ENCODE measurements around the gene MYT1. TPM values are rescaled to one million over a fixed set of nuclear protein-coding genes. Genes with fewer than 3 reads are reported as not detected.

The MYT1 gene
- total RNA-seq, 2 donors from 2014 or later, result 0.27 to 0.74 TPM

- no peaks in the 10 kb centered on the region for H3K27me3 ChIP-seq (replicated peaks; ENCODE audit: insufficient read depth)
- H3K4me1 ChIP-seq (replicated peaks), result no peaks in the 10 kb centered on the region
- no peak overlapping the region for H3K27ac ChIP-seq
- 85% methylated on average over 13 of the region's 13 CpGs for WGBS
- no peaks in the 10 kb centered on the region for H3K36me3 ChIP-seq
- H3K9me3 ChIP-seq, result no peaks in the 10 kb centered on the region
- no peak overlapping the region for H3K4me3 ChIP-seq
- DNase-seq (ENCODE audit: low spot score), result no peak
- intact Hi-C loops (cut with DNase I), result no loop called here
- TF ChIP-seq POLR2A (IDR thresholded peaks at IDR 0.05) (no peak), POLR2AphosphoS5 (IDR thresholded peaks at IDR 0.05) (no peak)
- TF ChIP-seq, protein P1, sequence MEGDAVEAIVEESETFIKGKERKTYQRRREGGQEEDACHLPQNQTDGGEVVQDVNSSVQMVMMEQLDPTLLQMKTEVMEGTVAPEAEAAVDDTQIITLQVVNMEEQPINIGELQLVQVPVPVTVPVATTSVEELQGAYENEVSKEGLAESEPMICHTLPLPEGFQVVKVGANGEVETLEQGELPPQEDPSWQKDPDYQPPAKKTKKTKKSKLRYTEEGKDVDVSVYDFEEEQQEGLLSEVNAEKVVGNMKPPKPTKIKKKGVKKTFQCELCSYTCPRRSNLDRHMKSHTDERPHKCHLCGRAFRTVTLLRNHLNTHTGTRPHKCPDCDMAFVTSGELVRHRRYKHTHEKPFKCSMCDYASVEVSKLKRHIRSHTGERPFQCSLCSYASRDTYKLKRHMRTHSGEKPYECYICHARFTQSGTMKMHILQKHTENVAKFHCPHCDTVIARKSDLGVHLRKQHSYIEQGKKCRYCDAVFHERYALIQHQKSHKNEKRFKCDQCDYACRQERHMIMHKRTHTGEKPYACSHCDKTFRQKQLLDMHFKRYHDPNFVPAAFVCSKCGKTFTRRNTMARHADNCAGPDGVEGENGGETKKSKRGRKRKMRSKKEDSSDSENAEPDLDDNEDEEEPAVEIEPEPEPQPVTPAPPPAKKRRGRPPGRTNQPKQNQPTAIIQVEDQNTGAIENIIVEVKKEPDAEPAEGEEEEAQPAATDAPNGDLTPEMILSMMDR (IDR thresholded peaks at IDR 0.05), result no peak
These were observed 24.0 kb upstream of the MYT1 start for GRCh38 chr20:64140061-64140931.

- Histone ChIP-seq H3K4me1 (replicated peaks) (no peaks in the 10 kb centered on the region), H3K27me3 (replicated peaks; ENCODE audit: insufficient read depth) (no peaks in the 10 kb centered on the region), H3K27ac (no peak overlapping the region), H3K4me3 (no peak overlapping the region), H3K9me3 (no peaks in the 10 kb centered on the region), H3K36me3 (no peaks in the 10 kb centered on the region)
- intact Hi-C loops (cut with DNase I), result no loop called here
- WGBS, result 76% methylated on average over 10 of the region's 10 CpGs
- no peak for DNase-seq (ENCODE audit: low spot score)
- TF ChIP-seq, protein P1 (IDR thresholded peaks at IDR 0.05), result no peak
- TF ChIP-seq POLR2A (IDR thresholded peaks at IDR 0.05), result no peak
- TF ChIP-seq POLR2AphosphoS5 (IDR thresholded peaks at IDR 0.05), result no peak
These were observed 23.3 kb upstream of the MYT1 start for GRCh38 chr20:64140956-64141355.

- TF ChIP-seq POLR2AphosphoS5 (IDR thresholded peaks at IDR 0.05), result no peak
- no peak for TF ChIP-seq POLR2A (IDR thresholded peaks at IDR 0.05)
- TF ChIP-seq, protein P1 (IDR thresholded peaks at IDR 0.05), result no peak
- intact Hi-C loops (cut with DNase I), result no loop called here
- Histone ChIP-seq H3K4me3 (no peak overlapping the region), H3K9me3 (no peaks in the 10 kb centered on the region), H3K4me1 (replicated peaks) (no peaks in the 10 kb centered on the region), H3K36me3 (no peaks in the 10 kb centered on the region), H3K27ac (no peak overlapping the region), H3K27me3 (replicated peaks; ENCODE audit: insufficient read depth) (no peaks in the 10 kb centered on the region)
- WGBS, result 13% methylated on average over 9 of the region's 9 CpGs
- DNase-seq (ENCODE audit: low spot score), result no peak
These were observed 21.7 kb upstream of the MYT1 start for GRCh38 chr20:64142590-64142989.

DNA sequence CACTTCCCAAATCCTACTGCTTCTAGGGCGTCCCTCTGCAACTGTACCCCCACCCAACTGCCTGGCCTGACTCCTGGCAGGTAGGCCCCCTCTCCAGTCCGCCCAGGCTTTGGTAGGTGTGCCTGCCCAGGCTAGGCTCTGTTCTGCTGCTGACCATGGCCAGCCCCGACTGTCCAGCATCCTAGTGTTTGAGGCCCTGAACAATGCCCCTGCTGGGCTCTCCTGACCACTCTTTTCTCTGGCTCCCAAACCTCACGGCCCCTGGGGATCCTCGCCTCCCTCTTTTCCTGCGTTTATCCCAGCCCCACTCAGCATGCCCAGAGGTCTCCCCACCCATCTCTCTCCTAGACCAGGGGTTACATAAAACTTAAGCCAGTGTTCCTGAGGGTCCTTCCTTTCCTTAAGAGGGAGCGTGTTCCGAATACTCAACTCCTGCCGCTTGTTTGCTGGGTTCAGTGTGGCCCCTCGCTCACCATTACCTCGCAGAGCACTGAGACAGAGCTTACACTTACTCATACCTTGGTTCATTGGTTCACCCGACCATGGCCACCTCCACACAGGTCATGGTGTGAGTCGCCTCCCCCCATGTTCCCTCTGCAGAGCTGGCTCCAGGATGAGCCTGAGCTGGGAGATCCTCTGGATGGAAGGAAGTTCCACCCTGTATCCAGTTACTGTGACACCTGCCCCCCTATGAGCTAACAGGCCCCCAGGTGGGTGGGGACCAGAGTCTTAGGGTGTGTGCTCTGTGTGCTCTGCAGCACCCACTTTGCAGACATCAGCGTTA, 21.0 kb upstream of the MYT1 start:
- Histone ChIP-seq H3K27ac (no peak overlapping the region), H3K4me3 (no peak overlapping the region), H3K27me3 (replicated peaks; ENCODE audit: insufficient read depth) (no peaks in the 10 kb centered on the region), H3K36me3 (no peaks in the 10 kb centered on the region), H3K9me3 (no peaks in the 10 kb centered on the region), H3K4me1 (replicated peaks) (no peaks in the 10 kb centered on the region)
- intact Hi-C loops (cut with DNase I), result no loop called here
- DNase-seq (ENCODE audit: low spot score), result no peak
- 76% methylated on average over 14 of the region's 14 CpGs for WGBS
- no peak for TF ChIP-seq POLR2A (IDR thresholded peaks at IDR 0.05)
- TF ChIP-seq POLR2AphosphoS5 (IDR thresholded peaks at IDR 0.05), result no peak
- TF ChIP-seq, protein P1 (IDR thresholded peaks at IDR 0.05), result no peak
